ENCODE results near the gene TRPM3. TPM values are rescaled to one million over a fixed set of nuclear protein-coding genes. Genes with fewer than 3 reads are reported as not detected.

The TRPM3 gene
- total and polyA plus RNA-seq, 2 of the 8 experiments (the other 6 are each of a cell fraction or from before 2014, with no cell fraction given) = 2.4 to 10.9 TPM

GRCh38 chr9:70556771-70557170 is 564.6 kb downstream of the TRPM3 start:
- Histone ChIP-seq H3K9me3 (ENCODE audit: insufficient read depth in 2 of 2, low read depth in 1 of 2, low read length in 1 of 2) (no peaks in the 10 kb centered on the region), H2BK20ac (ENCODE audit: low read length) (no peak overlapping the region), H3K23ac (ENCODE audit: insufficient read length) (no peak overlapping the region), H3K79me1 (ENCODE audit: low read depth, low read length) (no peaks in the 10 kb centered on the region), H3K4me1 (replicated peaks in 1 of 4; ENCODE audit: control insufficient read depth in 3 of 4, insufficient read depth in 4 of 4, low read length in 3 of 4) (peaks cover 7 to 14% (median 10%) of the 10 kb centered on the region in 4 experiments; a peak in 5 of 7 replicates), H3K36me3 (ENCODE audit: control insufficient read depth in 2 of 4, insufficient read depth in 4 of 4, low read length in 3 of 4) (no peaks in the 10 kb centered on the region), H4K8ac (ENCODE audit: extremely low read depth, insufficient read depth, low read length) (no peak overlapping the region), H2BK5ac (ENCODE audit: low read depth, low read length) (no peak overlapping the region), H3K9ac (replicated peaks in 1 of 4; ENCODE audit: extremely low read depth in 1 of 4, low read depth in 3 of 4, low read length in 3 of 4) (no peak overlapping the region), H3K18ac (ENCODE audit: extremely low read depth, low read length) (no peak overlapping the region), H4K5ac (ENCODE audit: insufficient read length, low read depth, low read length) (no peak overlapping the region), H2AFZ (ENCODE audit: low read length) (no peak overlapping the region), H2AK5ac (ENCODE audit: low read depth, low read length) (no peak overlapping the region), H3K56ac (replicated peaks; ENCODE audit: insufficient read length, low read depth, low read length) (no peak overlapping the region), H2BK12ac (ENCODE audit: low read depth, low read length) (no peak overlapping the region), H3K14ac (ENCODE audit: insufficient read length) (no peak overlapping the region), H2BK120ac (replicated peaks; ENCODE audit: low read depth, low read length) (no peak overlapping the region), H3K27me3 (replicated peaks in 1 of 4; ENCODE audit: control insufficient read depth in 3 of 4, extremely low read depth in 1 of 4, insufficient read depth in 3 of 4, low read length in 3 of 4) (no peaks in the 10 kb centered on the region), H2BK15ac (ENCODE audit: low read length) (no peak overlapping the region), H3K79me2 (ENCODE audit: control insufficient read depth in 1 of 2, insufficient read depth in 2 of 2, low read length in 2 of 2) (no peaks in the 10 kb centered on the region), H3K4me2 (ENCODE audit: insufficient read depth in 1 of 2, low read depth in 2 of 2, low read length in 2 of 2) (no peak overlapping the region), H3K4me3 (ENCODE audit: extremely low read depth in 1 of 4, insufficient read depth in 2 of 4, low read depth in 3 of 4, low read length in 4 of 4) (no peak overlapping the region), H4K91ac (replicated peaks; ENCODE audit: insufficient read length, low read length) (no peak overlapping the region), H3K4ac (replicated peaks; ENCODE audit: insufficient read length, low read depth, low read length) (no peak overlapping the region), H4K20me1 (replicated peaks in 1 of 2; ENCODE audit: control insufficient read depth in 1 of 2, insufficient read depth in 2 of 2, low read length in 2 of 2) (no peaks in the 10 kb centered on the region), H3K23me2 (ENCODE audit: low read depth, low read length) (no peaks in the 10 kb centered on the region), H3K27ac (ENCODE audit: low read depth, low read length) (no peak overlapping the region)
- POLR2A ChIA-PET (ENCODE audit: partially characterized antibody) = interaction anchor here (1.7 to 2.1 kb wide), 2 partner anchors 10 to 137 kb away, joined by 5 to 7 read pairs; no protein-coding TSS in a partner anchor
- DNase-seq (ENCODE audit: low read depth in 1 of 2, low spot score in 2 of 2) (no peak), FAIRE-seq (no peak)
- CTCF ChIA-PET (ENCODE audit: partially characterized antibody) = interaction anchor here (1.2 to 1.4 kb wide), 2 partner anchors 44 to 72 kb away, joined by 3 read pairs; no protein-coding TSS in a partner anchor
- WGBS, 2 experiments (ENCODE audit: extremely low coverage in 1 of 2, insufficient coverage in 1 of 2, insufficient read length in 1 of 2, insufficient replicate concordance in 2 of 2, low coverage in 1 of 2, low lambda C conversion rate in 2 of 2, missing lambda C conversion rate in 1 of 2) = 76% methylated on average over 1 of the region's 1 CpG; no CpG with 5 or more reads in 1 of the 2 experiments
- TF ChIP-seq CTBP2 (IDR thresholded peaks at IDR 0.05; ENCODE audit: borderline replicate concordance, insufficient read depth, insufficient read length, low read length) = no peak
- TF ChIP-seq NRF1 (IDR thresholded peaks at IDR 0.05; ENCODE audit: low read depth, low read length) = no peak
- no peak for TF ChIP-seq KDM4A (IDR thresholded peaks at IDR 0.05; ENCODE audit: low read depth, low read length, severe bottlenecking)
- TF ChIP-seq HDAC2 (IDR thresholded peaks at IDR 0.05; ENCODE audit: borderline replicate concordance in 1 of 2, low read depth in 2 of 2, low read length in 2 of 2) = no peak
- TF ChIP-seq CHD2 (IDR thresholded peaks at IDR 0.05; ENCODE audit: low read length) = no peak
- no peak for TF ChIP-seq SP2 (IDR thresholded peaks at IDR 0.05; ENCODE audit: low read length)
- no peak for TF ChIP-seq CBX5 (IDR thresholded peaks at IDR 0.05; ENCODE audit: low read depth, low read length)
- TF ChIP-seq CBX8 (IDR thresholded peaks at IDR 0.05; ENCODE audit: borderline replicate concordance, low read depth, low read length) = no peak
- no peak for TF ChIP-seq YY1 (IDR thresholded peaks at IDR 0.05; ENCODE audit: low read depth, low read length)
- no peak for TF ChIP-seq SIX5 (IDR thresholded peaks at IDR 0.05; ENCODE audit: low read depth, low read length)
- no peak for TF ChIP-seq KDM5A (IDR thresholded peaks at IDR 0.05; ENCODE audit: low read length)
- no peak for TF ChIP-seq SIRT6 (IDR thresholded peaks at IDR 0.05; ENCODE audit: low read length)
- TF ChIP-seq EZH2 (IDR thresholded peaks at IDR 0.05; ENCODE audit: low read depth, low read length, severe bottlenecking) = no peak
- no peak for TF ChIP-seq SIN3A (conservative IDR thresholded peaks at IDR 0.05 in 1 of 2, IDR thresholded peaks at IDR 0.05 in 1 of 2; ENCODE audit: low read depth in 1 of 2, low read length in 2 of 2)

All from H1 (cell line).